Muscle of back (tissue), 11 donors: ENCODE measurements around the gene BTG3. TPM values are rescaled to one million over a fixed set of nuclear protein-coding genes. Genes with fewer than 3 reads are reported as not detected.

Experiments used
- DNase-seq, 3 donors: peaks; one replicate each; pipeline versions ENCODE4 v3.0.0 to v3.0.0-alpha.2; 2013
- polyA plus RNA-seq, 10 donors: library from polyadenylated mRNA; unstranded; fragments of 120-200 nt; gene quantifications; one replicate each; pipeline ENCODE4 v1.2.1, GENCODE V29; 2013; ENCODE audit not compliant: insufficient read length in 10 of 10

Gene BTG3
- polyA plus RNA-seq, 10 donors: 29.3 to 37.5 (median 33.4) TPM

DNA sequence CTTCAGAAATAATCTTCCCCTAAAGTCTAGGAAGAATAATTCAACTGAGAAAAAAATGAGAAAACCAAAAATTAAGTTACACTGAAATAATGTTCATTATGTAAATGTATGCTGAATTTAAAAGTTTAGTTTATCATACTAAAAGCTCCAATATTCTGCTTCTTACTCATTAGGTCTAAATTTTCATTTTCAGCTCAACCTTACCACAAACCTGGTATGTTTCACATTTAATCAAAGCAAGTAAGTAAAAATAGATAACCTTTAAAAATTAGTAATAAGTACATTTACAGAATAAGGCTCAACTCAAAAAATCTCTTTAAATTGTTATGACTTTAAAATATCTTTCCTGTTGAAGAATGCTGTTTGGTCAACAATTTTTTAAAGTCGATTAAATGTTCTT is 15.0 kb downstream of the BTG3 start:
- DNase-seq: no peak

DNA sequence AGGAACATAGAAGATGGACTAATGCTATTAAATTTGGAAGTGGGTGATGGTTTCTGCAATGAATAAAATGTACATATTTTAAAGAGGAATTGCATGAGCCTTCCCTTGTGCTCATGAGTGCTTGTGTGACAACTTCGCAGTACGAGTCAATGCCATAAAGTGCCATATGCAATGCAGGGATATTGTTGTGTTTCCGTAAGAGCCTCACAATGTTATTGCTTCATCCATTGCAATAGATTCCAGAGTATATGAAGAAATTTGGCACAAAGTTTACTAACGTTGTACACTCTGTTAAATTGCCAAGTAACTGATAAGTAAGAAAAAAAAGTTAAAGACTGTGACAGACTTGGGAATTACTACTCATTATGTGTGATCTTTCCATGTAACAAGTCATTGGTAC is 22.3 kb downstream of the BTG3 start:
- DNase-seq: peak in 1 of 3 donors; percentile 15

DNA sequence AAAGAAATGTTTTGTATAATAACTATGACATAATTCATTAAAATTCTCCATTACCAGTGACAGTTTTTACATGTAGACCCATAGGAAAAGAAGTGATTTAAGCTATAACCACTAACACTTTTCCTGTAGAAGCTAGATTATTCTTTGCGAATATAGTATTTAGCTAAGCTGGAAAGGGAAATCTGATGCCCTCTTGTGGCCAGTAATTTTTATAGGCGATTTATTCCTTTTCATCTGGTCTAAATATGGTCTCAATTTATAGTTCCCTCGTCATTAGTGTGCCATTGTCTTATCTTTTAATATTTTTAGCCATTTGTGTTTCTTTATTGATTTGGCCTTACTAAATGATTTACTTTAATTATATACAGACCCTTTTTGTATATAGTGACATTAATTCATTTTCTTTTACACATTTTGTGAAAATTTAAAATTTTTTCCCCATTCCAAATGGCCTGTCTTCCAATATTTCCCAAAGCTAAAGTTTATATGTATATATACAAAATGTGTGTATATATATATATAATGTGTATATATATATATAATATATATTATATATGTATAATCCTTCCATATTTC is 26.7 kb downstream of the BTG3 start:
- peak; percentile 41 to 67 (median 44) for DNase-seq

DNA sequence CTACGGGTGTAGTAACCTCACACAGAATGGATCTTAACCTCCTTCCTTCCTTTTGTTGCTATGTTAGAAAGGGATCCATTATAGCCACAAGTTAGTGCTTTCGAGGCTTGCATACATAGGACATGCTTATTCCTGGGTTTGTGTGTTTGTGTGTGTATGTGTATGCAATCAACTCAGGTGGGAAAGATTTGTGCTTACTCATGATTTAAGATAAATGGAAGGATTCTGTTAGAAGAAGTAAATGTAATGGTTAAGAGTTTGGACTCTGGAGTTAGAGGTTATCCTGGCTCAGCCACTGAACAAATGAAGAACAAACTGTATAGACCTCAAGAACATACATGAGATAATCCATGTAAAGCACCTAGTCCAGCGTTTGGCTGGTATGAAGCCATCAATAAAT is 28.8 kb downstream of the BTG3 start:
- DNase-seq: no peak

DNA sequence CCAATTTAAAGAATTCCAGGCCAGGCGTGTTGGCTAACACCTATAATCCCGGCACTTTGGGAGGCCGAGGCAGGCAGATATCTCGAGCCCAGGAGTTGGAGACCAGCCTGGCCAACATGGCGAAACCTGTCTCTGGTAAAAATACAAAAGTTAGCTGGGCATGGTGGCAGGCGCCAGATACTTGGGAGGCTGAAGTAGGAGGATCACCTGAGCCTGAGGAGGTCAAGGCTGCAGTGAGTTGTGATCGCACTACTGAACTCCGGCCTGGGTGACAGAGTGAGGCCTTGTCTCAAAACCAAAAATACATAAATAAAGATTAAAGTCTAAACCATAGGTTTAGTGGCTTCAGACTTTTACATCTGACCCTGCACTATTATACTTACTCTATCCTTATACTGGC is 32.4 kb downstream of the BTG3 start:
- no peak for DNase-seq

DNA sequence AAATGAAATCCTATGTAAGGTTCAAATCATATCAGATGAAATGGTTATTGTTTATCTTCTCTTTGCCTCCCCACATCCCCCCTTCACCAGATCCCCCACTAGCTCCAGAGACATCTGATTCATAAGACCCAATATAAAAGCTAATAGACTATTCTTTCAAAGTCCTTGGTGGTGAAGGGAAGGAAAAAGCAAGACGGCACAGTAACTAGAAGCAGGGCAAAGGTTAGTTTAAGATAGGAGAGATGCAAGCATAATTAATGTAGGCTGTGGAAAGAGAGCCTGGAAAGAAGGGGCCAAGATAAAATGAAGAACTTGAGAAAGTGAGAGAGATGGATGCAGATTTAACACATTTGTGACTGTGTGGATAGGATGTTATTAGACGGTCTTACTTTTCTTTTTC is 33.8 kb downstream of the BTG3 start:
- no peak for DNase-seq

DNA sequence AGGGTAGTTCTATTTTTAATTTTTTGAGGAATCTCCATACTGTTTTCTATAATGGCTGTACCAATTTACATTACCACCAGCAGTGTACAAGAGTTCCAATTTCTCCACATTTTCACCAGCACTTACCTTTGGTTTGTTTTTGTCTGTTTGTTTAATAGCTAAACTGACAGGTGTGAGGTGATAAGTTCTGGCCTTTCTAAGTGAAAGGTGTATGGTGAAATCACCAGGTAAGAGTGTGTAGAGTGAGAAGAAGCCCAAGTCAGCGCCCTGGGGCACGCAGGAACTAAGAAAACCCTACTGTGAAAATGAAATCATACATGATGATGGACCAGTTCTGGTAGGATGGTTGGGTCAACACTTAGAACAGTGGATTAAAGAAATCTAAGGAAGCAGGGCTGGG is 34.5 kb downstream of the BTG3 start:
- no peak for DNase-seq

DNA sequence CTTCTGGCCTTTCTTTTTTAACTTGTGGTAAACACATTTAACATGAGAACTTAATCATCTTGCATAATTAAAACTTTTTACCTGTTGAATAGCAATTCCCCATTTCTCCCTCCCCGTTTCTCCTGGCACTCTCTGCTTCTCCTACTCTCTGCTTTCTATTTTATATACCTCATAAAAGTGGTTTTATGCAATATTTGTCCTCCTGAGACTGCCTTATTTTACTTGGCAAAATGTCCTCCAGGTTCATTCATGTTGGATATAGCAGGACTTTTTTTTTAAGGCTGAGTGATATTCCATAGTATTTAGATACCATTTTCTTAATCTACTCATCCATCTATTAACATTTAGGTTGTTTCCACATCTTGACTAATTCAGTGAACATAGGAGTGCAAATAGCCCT is 35.0 kb downstream of the BTG3 start:
- no peak for DNase-seq

DNA sequence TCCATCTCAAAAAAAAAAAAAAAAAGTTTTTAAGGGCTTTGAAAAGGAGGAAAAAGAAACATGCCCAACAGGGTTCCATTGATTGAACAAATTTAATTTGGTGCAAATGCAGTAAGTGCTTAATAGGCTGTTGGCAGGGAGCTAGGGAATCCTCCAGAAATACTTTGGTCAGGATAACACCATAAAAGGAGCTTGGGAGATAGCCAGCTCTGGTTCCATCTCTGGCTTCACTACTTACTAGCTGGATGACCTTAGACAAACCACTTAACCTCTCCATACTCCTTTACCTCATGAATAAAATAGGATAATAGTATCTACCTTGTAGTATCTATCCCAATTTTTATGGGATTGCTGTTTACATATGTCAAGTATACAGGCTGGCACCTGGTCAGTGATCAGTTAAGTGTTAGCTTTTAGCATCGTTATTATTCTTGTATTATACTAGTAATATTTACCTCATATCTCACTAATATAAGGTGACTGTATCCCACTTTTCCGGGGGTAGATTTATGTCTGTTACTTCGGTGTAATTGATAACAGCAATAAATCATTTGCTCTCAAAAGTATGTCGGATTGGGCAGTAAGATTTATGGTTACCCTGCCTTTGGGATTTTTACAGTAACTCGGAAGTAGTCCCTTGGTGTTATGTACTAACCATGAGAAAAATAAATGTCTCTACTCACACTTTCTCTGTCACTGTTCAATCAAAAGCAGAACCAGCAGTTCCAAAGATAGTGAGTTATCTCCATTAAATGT is 36.4 kb downstream of the BTG3 start:
- no peak for DNase-seq

DNA sequence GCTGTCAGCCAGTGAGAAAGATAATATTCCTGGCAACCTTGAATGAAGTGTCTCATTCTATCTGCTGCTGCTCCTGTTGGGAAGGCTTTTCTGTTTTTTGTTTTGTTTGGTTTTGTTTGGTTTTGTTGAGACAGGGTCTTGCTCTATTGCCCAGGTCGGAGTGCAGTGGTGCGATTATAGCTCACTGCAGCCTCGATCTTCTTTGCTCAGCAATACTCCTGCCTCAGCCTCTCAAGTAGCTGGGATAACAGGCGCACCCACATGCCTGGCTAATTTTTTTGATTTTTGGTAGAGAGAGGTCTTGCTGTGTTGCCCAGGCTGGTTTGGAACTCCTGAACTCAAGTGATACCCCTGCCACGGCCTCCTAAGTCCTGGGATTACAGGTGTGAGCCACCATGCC is 37.6 kb downstream of the BTG3 start:
- DNase-seq: no peak

DNA sequence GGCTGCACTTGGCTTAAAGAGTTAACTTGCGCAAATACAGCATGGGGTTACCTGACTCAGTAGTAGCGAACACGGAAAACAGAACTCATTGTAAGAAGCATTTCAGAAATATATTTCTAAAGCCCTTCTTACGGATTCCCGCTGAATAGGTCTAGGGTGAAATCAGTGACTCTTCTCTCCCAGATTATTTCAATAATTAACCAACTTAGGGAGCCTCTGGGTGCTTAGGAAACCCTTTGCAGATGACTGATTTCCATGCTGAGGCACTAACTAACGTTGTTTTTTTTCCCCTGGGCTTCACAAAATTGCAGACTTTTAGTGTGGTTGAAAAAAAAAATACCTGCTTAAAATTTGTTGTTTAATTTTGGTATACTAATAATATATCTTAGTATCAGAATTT is 40.3 kb downstream of the BTG3 start:
- DNase-seq: no peak

DNA sequence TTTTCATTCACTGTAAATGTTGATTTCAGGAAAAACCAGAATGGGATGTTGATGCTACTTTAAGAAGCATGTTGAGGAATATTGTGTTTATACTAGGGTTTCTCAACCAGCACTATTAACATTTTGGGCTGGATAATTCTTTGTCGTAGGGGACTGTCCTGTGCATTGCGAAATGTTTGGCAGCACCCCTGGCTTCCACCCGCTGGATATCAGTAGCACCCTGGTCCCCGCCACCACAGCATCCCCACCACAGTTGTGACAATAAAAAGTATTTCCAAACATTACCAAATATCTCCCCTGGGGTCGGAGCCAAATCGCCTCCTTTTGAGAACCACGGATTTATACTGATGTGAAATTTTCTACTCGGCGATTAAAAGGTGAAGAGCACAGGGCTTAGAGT is 41.9 kb downstream of the BTG3 start:
- DNase-seq: no peak

DNA sequence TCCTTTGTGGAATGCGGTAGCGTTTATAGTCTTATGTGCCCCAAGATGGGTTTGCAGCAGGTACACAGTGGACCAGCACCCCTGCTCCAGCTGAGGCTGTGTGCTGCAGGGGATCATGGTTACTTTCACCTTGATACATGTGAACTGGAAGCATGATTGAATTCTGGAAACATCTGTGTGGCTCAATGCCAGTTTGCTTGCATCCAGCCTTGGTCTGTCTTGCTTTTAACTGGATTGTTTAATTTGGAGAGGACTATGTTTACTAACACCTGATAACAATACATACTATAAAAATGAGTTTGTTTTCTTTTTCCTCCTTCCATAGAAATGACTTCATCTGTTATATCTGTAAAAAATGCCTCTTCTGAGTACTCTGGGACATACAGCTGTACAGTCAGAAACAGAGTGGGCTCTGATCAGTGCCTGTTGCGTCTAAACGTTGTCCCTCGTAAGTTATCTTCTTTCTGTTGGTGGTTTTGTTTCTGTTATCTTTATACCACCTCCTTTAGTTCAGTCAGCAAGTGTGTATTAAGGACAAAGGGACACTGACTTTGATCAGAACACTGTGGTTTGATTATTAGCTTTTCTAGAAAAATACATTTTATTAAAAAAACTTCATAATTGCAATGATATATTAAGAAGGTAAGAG is 52.2 kb downstream of the BTG3 start:
- no peak for DNase-seq

DNA sequence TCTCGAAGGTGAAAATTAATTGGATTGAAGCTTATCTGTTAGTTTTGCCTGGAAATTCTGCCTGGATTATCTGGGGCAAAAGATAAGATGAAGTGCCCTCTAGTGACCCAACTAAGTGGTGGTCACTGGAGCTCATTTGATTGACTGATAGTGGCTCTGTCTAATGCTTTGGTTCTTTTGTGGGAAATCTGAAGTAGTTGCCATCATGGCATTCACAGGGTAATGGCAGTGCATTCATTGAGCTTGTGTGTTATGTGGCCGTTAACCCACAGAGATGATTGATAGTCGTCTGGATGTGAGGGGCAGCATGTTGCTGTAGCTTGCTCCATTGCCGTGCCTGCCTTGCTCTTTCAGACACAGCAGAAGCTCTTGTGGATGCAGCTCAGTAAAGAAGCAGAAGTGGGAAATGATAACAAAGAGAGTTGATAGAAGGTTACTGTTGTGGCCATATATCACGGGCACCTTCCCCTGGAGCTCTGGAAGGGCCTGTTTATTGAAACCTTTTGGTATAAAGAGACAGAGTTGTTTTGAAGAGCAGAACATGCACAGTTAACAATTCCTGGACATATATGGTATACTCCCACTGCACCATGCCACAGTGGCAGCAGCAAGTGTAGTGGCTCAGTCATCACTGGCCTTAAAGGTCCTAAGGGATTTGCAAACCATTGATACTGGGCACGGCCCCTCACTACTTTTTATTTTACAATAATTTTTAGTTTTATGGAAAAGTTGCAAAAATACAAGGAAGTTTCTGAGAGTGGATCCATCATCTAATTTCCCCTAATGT is 57.8 kb downstream of the BTG3 start:
- peak in 1 of 3 donors; percentile 5 for DNase-seq

DNA sequence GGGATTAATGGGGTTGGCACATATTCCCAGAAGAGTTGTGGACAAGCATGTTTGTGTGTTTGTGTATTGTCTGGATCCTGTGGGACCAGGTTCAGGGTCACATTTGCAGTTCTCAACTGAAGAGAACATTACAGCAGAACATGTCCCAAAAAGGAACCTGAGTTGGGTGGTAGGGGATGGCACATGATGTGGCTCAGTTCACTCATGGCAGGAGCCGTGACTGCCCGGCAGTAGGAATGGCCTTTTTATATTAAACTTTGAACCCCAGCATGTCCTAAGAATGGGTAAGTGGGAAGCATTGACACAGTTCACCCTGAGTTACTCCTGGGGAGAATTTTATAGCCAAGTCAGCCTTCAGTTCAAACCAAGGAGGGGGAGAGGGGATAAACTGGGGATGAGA is 58.6 kb downstream of the BTG3 start:
- DNase-seq: no peak

DNA sequence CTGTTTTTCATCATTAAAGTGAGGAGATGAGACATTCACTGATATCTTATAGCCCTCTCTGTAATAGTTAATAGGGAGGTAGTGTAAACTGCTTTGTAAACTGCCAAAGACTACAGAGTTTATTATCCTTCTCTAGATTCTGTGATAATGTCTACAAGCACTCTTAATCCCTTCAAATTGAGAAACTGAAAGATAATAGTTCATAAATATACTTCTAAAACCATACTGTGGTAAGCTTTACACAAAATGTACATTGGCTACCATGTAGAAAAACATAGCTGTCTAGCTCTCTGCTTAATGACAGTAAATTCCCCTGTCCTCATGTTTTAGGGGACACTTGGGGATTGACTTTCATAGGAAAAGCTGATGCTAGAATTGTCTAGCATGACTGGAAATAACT is 60.3 kb downstream of the BTG3 start:
- DNase-seq: no peak

DNA sequence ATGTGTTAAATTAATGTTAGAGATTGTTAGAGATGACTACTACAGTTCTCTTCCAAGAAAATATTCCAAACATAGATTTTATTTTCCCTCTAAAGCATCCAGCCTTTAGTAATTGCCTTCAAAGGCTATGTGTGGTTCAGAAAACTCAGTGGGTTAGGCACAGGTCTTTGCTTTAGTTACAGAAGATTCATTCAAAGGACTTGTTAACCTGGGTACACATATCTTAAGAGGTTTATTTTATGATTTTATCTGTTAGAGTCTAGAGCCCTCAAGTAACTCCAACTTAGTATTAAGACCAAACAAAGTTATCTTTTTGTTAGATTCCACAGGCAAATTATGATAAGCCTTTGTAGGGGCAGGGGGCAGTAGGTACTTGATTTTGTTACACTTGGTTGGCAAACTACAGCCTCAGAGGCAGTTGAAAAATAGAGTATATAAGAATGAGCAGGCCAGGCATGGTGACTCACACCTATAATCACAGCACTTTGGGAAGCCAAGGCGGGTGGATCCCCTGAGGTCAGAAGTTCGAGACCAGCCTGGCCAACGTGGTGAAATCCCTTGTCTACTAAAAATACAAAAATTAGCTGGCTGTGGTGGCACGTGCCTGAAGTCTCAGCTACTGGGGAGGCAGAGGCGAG is 61.9 kb downstream of the BTG3 start:
- no peak for DNase-seq

DNA sequence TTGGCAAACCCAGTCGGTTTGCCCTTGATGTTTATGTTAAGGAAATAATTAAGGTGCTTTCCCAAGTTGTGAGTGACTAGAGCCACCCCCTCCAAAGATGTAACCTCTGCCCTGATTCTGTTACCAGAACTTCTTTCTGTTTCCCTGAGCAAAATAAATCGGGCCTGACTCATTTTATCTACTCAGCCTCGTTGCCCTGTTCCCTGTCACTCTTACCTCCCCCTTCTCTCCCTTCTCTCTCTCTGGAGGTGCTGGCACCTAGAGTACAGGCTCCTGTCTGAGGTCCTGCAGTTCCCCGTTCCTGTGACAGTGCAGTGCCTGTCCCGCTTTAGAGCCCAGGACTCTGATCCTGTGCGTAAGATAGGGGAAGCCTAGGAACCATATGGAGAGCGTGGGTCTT is 64.4 kb downstream of the BTG3 start:
- DNase-seq: no peak

DNA sequence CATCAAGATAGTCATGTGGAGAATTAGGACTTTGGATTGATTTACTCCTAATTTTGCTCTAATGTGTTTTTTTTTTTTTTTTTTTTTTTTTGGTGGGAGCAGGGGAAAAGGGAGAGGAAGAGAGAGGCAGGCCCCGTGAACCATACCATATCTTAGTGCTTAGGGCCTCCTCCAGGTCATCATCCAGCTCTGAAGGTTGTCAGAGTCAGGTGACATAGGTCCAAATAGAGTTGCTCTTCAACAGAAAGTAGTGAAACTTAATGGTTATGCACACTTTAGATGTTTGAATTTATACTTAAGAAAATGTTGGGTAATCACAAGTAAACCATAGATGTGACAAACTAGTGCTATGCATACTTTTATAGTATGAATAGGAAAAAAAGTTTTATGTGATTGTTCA is 67.7 kb downstream of the BTG3 start:
- DNase-seq: no peak
